B cell (primary cell): ENCODE data around the gene RARRES2. TPM values are rescaled to one million over a fixed set of nuclear protein-coding genes. Genes with fewer than 3 reads are reported as not detected.
"Not testable (repeated sequence)": the region's sequence is repeated elsewhere in the genome, so short reads cannot be mapped to it uniquely, and the experiment has no call there.

Experiments used
- ATAC-seq: fragments of 200-7000 bp; cut with Tn5 transposase; one replicate; pipeline ENCODE4 v1.10.0; 2021; ENCODE audit warnings: low read depth, mild to moderate bottlenecking, moderate number of reproducible peaks, moderate library complexity
- CTCF ChIA-PET: fragments of 350-600 bp; sonication (Branson Sonifier 250); formaldehyde crosslinking; loops from one replicate; lab custom pipeline; 2021; ENCODE audit warnings: antibody characterized with exemption, inconsistent platforms; lab: Charles Lee
- POLR2A ChIA-PET: fragments of 350-600 bp; sonication (Branson Sonifier 250); formaldehyde crosslinking; loops from one replicate; lab custom pipeline; 2021; ENCODE audit warnings: antibody characterized with exemption; lab: Charles Lee
- DNase-seq: peaks from one replicate; pipeline ENCODE4 v3.0.0; 2013
- H2AFZ ChIP-seq: 2 replicates; pipeline ENCODE4 v1.6.1; 2012; ENCODE audit warnings: mild to moderate bottlenecking, low read depth, low read length; ENCODE audit not compliant: insufficient read depth, poor library complexity, severe bottlenecking
- H3K27ac ChIP-seq, 2 donors: 1 replicate in 1 of 2; 2 replicates in 1 of 2; pipeline ENCODE4 v1.5.1; 2012 to 2013; ENCODE audit warnings: low read length in 2 of 2, mild to moderate bottlenecking in 2 of 2, moderate library complexity in 1 of 2
- H3K27me3 ChIP-seq, 4 experiments: fragments of 200-600 bp in 1 of 4; sonication (generic) in 1 of 4; replicated peaks in 1 of 4; 1 replicate in 2 of 4; 2 replicates in 2 of 4; pipeline versions ENCODE4 v1.6.1 to v1.7.0; 2013 to 2016; ENCODE audit warnings: low read length in 3 of 4, mild to moderate bottlenecking in 2 of 4, mixed read lengths in 1 of 4, moderate library complexity in 1 of 4; ENCODE audit not compliant: insufficient read depth in 4 of 4, control insufficient read depth in 3 of 4; ENCODE audit errors: control extremely low read depth in 1 of 4
- H3K36me3 ChIP-seq, 2 experiments: replicated peaks in 1 of 2; 1 replicate in 1 of 2; 2 replicates in 1 of 2; pipeline versions ENCODE4 v1.6.1 to v1.7.1; 2013; ENCODE audit warnings: low read length in 1 of 2; ENCODE audit not compliant: insufficient read depth in 2 of 2, control insufficient read depth in 1 of 2; ENCODE audit errors: control extremely low read depth in 1 of 2, extremely low read depth in 1 of 2
- H3K4me1 ChIP-seq, 2 donors: fragments of 200-600 bp in 1 of 2; sonication (generic) in 1 of 2; 1 replicate in 1 of 2; 2 replicates in 1 of 2; pipeline versions ENCODE4 v1.5.1 to v1.6.1; 2013 to 2017; ENCODE audit warnings: low read length in 2 of 2; ENCODE audit not compliant: control insufficient read depth in 2 of 2, insufficient read depth in 2 of 2
- H3K4me2 ChIP-seq: replicated peaks from 2 replicates; pipeline ENCODE3; 2012; ENCODE audit warnings: mild to moderate bottlenecking, low read depth, low read length; ENCODE audit not compliant: poor library complexity, severe bottlenecking
- H3K4me3 ChIP-seq, 5 experiments: fragments of 200-600 bp in 1 of 5; sonication (generic) in 1 of 5; 1 replicate in 3 of 5; 2 replicates in 2 of 5; pipeline versions ENCODE4 v1.5.1 to v1.7.0; 2011 to 2016; ENCODE audit warnings: low read length in 4 of 5, mild to moderate bottlenecking in 4 of 5, low read depth in 2 of 5, control low read depth in 1 of 5, moderate library complexity in 1 of 5; ENCODE audit not compliant: insufficient read depth in 1 of 5; ENCODE audit errors: control extremely low read depth in 1 of 5, extremely low read depth in 1 of 5
- H3K79me2 ChIP-seq: fragments of 200-600 bp; sonication (generic); one replicate; pipeline ENCODE4 v1.6.0; 2016; ENCODE audit warnings: low read length; ENCODE audit not compliant: control insufficient read depth, insufficient read depth
- H3K9ac ChIP-seq: fragments of 200-600 bp; sonication (generic); 2 replicates; pipeline ENCODE4 v1.6.1; 2017; ENCODE audit warnings: mild to moderate bottlenecking, low read length, moderate library complexity
- H3K9me3 ChIP-seq, 3 donors: one replicate each; pipeline versions ENCODE4 v1.6.1 to v1.7.1; 2013; ENCODE audit warnings: low read length in 2 of 3; ENCODE audit not compliant: control insufficient read depth in 2 of 3, insufficient read depth in 1 of 3; ENCODE audit errors: control extremely low read depth in 1 of 3
- H4K20me1 ChIP-seq: 2 replicates; pipeline ENCODE4 v1.6.0; 2012; ENCODE audit warnings: mild to moderate bottlenecking, low read length; ENCODE audit not compliant: insufficient read depth, control insufficient read depth, poor library complexity, severe bottlenecking
- H3K27ac Mint-ChIP-seq: one replicate; pipeline ENCODE4 v1.8.0; 2021; ENCODE audit warnings: mixed read lengths
- H3K27me3 Mint-ChIP-seq: one replicate; pipeline ENCODE4 v1.8.0; 2021; ENCODE audit warnings: mixed read lengths
- H3K4me1 Mint-ChIP-seq: one replicate; pipeline ENCODE4 v1.8.0; 2021; ENCODE audit warnings: mixed read lengths
- H3K4me3 Mint-ChIP-seq: one replicate; pipeline ENCODE4 v1.8.0; 2021; ENCODE audit warnings: mixed read lengths
- H3K9me3 Mint-ChIP-seq: one replicate; pipeline ENCODE4 v1.8.0; 2022; ENCODE audit warnings: mixed read lengths; ENCODE audit not compliant: insufficient read depth
- EZH2 ChIP-seq: IDR thresholded peaks from 2 replicates; pipeline ENCODE4 v1.6.1; 2012; ENCODE audit warnings: borderline replicate concordance, low read depth, mild to moderate bottlenecking, moderate library complexity, low read length; ENCODE audit not compliant: insufficient read depth, poor library complexity, severe bottlenecking
- WGBS: methylation state at CpG from one replicate; pipeline ENCODE4 v1.1.5; 2013; ENCODE audit warnings: missing lambda C conversion rate; ENCODE audit not compliant: insufficient coverage; 5-methylcytosine and 5-hydroxymethylcytosine counted together
- intact Hi-C: fragments of 100-400 bp; cut with micrococcal nuclease; formaldehyde crosslinking; loops from one replicate; pipeline ENCODE4 v1.10.0; 2022
- polyA plus RNA-seq: library from polyadenylated mRNA; depleted of rRNA; stranded (reverse); fragments of >200 nt; gene quantifications from 2 replicates; pipeline ENCODE4 v1.2.3, GENCODE V29; 2012
- total RNA-seq, 2 donors: library from RNA; stranded (reverse); fragments of 120-200 nt in 1 of 2; gene quantifications; 1 replicate in 1 of 2; 2 replicates in 1 of 2; pipeline versions ENCODE4 v1.2.3 to v1.2.4, GENCODE V29; 2013 to 2022
- TF ChIP-seq, protein P1 (sequence below): fragments of 200-600 bp; IDR thresholded peaks from one replicate; pipeline ENCODE4 v1.8.0; 2022; ENCODE audit warnings: antibody characterized with exemption, mild to moderate bottlenecking

The RARRES2 gene
- total and polyA plus RNA-seq, 2 donors (not counting 1 experiment from before 2014, with no cell fraction given), result not detected

DNA sequence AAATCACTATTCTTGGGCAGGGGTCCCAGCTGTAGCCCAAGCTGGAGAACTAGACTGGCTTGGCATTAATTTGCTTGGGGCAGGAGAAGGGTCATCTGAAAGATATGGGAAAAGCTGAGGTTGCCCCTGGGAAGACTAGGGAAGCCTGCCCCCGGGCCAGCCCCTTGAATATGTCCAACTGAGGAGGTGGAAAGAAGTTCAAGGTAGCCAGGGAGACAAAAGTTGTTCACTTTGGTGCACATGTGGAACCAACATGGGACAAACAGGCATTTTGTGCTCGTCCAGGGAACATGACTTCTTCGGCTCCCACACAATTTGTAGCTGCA, 19.7 kb downstream of the RARRES2 start:
- Histone ChIP-seq H3K9me3 (peaks cover 0 to 4% (median 0%) of the 10 kb centered on the region in 3 donors), H3K9ac (no peak overlapping the region), H2AFZ (no peak overlapping the region), H3K4me2 (peak overlapping the region; percentile 86), H3K36me3 (peaks cover 0 to 9% of the 10 kb centered on the region in 2 experiments), H3K27ac (no peak overlapping the region), H3K79me2 (peaks cover 10% of the 10 kb centered on the region), H3K27me3 (no peaks in the 10 kb centered on the region), H4K20me1 (no peaks in the 10 kb centered on the region), H3K4me3 (no peak overlapping the region), H3K4me1 (peaks cover 11 to 34% of the 10 kb centered on the region in 2 donors)
- TF ChIP-seq, protein P1, sequence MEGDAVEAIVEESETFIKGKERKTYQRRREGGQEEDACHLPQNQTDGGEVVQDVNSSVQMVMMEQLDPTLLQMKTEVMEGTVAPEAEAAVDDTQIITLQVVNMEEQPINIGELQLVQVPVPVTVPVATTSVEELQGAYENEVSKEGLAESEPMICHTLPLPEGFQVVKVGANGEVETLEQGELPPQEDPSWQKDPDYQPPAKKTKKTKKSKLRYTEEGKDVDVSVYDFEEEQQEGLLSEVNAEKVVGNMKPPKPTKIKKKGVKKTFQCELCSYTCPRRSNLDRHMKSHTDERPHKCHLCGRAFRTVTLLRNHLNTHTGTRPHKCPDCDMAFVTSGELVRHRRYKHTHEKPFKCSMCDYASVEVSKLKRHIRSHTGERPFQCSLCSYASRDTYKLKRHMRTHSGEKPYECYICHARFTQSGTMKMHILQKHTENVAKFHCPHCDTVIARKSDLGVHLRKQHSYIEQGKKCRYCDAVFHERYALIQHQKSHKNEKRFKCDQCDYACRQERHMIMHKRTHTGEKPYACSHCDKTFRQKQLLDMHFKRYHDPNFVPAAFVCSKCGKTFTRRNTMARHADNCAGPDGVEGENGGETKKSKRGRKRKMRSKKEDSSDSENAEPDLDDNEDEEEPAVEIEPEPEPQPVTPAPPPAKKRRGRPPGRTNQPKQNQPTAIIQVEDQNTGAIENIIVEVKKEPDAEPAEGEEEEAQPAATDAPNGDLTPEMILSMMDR, result no peak
- TF ChIP-seq EZH2, result no peak
- POLR2A ChIA-PET, result no interaction called here
- H3K27ac Mint-ChIP-seq, result peak overlapping the region; percentile 98
- ATAC-seq, result no peak
- intact Hi-C loops, result loop anchor here (5.0 kb wide), 2 partner anchors 36 to 56 kb away; partner anchors contain the start of gene ZNF775
- CTCF ChIA-PET, result no interaction called here
- WGBS, result 100% methylated on average over 3 of the region's 3 CpGs
- peak overlapping the region; percentile 99 for H3K4me3 Mint-ChIP-seq
- DNase-seq, result no peak
- H3K27me3 Mint-ChIP-seq, result no peaks in the 10 kb centered on the region
- no peaks in the 10 kb centered on the region for H3K9me3 Mint-ChIP-seq
- peaks cover 48% of the 10 kb centered on the region for H3K4me1 Mint-ChIP-seq

DNA sequence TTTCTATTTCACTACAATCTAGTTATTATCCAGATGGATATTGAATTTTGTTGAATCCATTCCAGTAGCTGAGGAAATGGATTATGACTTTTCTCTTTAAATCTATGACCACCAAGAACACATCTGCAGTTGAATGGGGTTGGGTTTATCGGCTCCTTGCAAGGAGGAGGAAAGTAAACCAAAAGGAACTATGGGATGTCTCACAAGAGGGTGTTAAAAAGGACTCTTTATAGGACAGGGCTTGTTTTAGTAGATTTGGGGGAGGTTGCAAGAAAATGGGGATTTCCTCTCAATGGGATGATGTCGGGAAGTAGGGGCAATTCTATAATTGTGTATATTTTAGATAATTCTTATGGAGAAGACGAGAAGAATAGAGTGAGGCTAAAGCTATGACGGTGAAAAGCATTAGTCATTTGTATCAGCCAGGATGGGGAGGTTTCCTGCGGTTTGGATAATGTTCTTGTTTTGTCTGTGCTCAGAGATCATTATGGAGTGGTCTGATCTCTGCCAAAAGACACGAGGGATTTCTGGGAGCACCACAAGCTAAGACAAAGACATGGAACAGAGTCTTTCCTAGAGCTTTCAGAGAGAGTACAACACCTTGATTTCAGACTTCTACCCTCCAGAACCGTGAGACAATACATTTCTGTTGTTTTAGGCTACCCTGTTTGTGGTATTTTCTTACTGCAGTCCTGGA, 23.5 kb downstream of the RARRES2 start:
- H3K4me3 Mint-ChIP-seq, result no peak overlapping the region
- no peaks in the 10 kb centered on the region for H3K27me3 Mint-ChIP-seq
- Histone ChIP-seq H3K4me2 (no peak overlapping the region), H3K27me3 (no peaks in the 10 kb centered on the region), H3K4me1 (peaks cover 4 to 20% of the 10 kb centered on the region in 2 donors), H3K9ac (no peak overlapping the region), H2AFZ (no peak overlapping the region), H3K4me3 (no peak overlapping the region), H3K9me3 (peaks cover 0 to 3% (median 0%) of the 10 kb centered on the region in 3 donors), H4K20me1 (no peaks in the 10 kb centered on the region), H3K36me3 (no peaks in the 10 kb centered on the region), H3K27ac (no peak overlapping the region), H3K79me2 (peaks cover 10% of the 10 kb centered on the region)
- 87% methylated on average over 6 of the region's 7 CpGs for WGBS
- ATAC-seq (no peak), DNase-seq (no peak)
- no peak overlapping the region for H3K27ac Mint-ChIP-seq
- TF ChIP-seq, protein P1, result no peak
- no peak for TF ChIP-seq EZH2
- CTCF ChIA-PET, result no interaction called here
- peaks cover 26% of the 10 kb centered on the region for H3K4me1 Mint-ChIP-seq
- no peaks in the 10 kb centered on the region for H3K9me3 Mint-ChIP-seq
- intact Hi-C loops, result no loop called here
- POLR2A ChIA-PET, result no interaction called here

DNA sequence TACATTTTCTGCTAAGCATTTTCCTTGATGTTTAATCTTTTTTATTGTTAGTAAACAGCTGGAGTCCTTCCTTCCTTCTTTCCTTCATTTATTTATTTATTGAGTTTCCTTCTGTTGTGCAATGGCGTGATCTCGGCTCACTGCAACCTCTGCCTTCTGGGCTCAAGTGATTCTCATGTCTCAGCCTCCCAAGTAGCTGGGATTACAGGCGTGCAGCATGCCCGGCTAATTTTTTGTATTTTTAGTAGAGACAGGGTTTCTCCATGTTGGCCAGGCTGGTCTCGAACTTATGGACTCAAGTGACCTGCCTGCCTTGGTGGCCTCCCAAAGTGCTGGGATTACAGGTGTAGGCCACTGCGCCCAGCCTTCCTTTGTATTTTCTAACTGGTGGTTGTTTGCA, 24.4 kb downstream of the RARRES2 start:
- H3K27ac Mint-ChIP-seq, H3K36me3 ChIP-seq, ATAC-seq, H3K4me2 ChIP-seq, H3K9me3 Mint-ChIP-seq, H3K9me3 ChIP-seq, intact Hi-C loops, H3K27me3 Mint-ChIP-seq, POLR2A ChIA-PET, H3K9ac ChIP-seq, H2AFZ ChIP-seq, H3K27me3 ChIP-seq, CTCF ChIA-PET, H3K79me2 ChIP-seq, H3K4me3 Mint-ChIP-seq, H4K20me1 ChIP-seq, H3K27ac ChIP-seq, H3K4me3 ChIP-seq, DNase-seq: not testable (repeated sequence)
- WGBS, result 100% methylated on average over 5 of the region's 6 CpGs
- peaks cover 4 to 11% of the 10 kb centered on the region in 2 donors for H3K4me1 ChIP-seq
- peaks cover 17% of the 10 kb centered on the region for H3K4me1 Mint-ChIP-seq
